Stimulated activated CD8-positive, alpha-beta memory T cell treated with anti-CD3 and anti-CD28 coated beads, Interleukin-12 subunit alpha, Interleukin-12 subunit beta, amount 100 ng/mL, for 4 hours (primary cell): ENCODE data around the gene NOS1AP.

Experiments
- DNase-seq: peaks from one replicate; pipeline ENCODE4 v3.0.0-alpha.2; 2020; ENCODE audit warnings: low read depth

NOS1AP gene

DNA sequence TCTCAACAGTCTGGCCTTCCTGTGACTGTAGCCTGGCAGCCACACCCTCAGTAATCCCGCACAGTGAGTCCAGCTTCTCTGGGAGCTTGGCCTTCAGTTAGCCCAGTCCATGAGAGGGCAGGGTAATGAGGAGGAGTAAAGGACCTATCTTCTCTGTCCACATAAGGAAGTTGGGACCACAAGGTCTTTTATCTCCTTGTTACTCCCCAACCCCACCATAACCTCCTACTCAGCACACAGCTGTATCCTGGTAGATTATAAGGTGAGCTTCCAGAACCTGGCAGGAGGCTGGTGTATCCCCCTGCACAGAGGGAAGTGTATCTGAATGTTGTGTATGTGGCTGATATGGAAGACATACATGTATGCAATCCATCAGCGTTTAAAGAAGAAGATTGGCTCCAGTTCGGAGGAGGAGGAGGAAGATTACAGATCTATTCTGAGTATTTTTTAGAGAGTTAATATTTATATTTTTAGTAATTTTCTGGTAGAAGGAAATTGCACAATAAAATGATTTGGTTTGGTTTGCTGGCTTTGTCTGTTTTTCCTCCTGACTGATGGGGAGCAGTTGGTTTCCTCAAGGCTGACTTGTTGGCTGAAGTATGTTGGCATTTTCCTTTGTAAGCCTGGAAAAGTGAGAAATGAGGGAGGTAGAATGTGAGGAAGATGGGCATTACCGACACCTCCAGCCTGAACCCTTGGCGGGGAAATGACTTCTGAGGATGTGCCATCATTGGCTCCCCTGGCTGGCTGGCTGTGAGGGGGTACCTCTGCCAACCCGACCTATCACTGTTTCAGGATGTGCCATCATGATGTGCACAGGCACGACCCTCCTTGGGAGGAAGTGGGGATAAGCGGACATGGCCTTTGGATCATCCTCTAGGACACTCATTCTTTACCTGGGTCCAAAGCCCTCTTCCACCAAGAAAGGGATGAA is 317.1 kb downstream of the NOS1AP start:
- no peak for DNase-seq

DNA sequence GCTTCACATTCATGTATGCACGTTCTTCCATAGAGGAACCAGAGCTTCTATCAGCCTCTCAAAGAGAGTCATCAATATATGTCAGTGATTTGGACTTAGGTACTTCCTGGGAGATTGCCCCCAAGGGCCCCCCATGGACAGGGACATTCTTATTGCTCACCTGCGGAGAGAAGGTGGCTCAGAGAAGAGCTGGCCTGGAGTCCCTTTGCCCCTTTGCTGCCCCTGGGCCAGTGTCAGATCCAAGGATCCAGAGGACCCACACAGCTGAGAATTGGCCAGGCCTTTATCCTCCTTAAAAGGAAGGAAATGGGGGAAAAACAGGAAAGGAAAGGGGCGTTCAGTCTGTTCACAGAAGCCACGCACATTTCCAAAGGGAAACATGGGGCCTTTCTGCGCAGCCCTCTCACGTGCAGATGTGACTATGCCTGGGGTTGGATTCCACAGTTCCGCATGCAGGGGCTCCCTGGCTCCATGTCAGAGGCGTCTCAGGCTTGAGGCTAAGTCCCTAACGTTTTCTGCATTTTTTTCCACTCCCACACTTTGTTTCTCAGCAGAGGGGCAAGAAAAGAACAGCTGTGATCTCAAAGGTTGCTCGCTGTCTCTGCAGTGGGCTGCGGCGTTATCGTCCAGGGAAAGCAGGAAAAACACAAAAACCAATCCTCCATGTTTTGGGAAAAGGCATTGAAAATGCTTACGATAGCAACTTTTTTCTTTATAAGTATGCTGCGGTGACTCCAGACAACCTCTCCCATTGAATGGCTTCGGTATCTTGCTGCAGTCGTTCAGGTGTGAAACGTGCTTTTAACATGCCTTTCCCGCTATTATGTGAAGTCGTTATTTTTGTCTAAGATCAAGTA is 318.0 kb downstream of the NOS1AP start:
- DNase-seq = no peak

DNA sequence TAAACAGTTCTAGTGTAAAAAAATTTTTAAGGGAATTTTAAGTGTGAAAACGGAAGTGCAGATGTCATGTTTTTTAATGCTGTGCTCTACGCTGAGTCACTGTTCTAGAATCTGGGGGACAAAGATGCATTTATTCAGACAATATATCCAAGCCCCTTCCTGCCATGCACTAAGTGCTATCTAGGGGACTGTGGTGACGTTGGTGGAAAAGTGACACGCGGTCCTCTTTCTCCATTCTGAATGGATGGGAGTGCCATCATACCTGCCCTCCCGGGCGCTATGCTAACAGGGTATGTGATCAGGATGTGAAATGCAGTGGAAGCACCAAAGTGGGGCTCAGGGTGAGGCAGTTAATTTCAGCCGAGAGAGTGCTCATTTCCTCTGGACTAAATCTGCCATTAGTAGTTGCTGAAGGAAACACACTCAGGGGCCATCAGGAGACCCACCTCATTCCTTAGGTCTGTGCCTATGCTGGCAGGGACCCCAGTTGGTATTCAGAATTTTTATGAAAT is 318.6 kb downstream of the NOS1AP start:
- DNase-seq = no peak

DNA sequence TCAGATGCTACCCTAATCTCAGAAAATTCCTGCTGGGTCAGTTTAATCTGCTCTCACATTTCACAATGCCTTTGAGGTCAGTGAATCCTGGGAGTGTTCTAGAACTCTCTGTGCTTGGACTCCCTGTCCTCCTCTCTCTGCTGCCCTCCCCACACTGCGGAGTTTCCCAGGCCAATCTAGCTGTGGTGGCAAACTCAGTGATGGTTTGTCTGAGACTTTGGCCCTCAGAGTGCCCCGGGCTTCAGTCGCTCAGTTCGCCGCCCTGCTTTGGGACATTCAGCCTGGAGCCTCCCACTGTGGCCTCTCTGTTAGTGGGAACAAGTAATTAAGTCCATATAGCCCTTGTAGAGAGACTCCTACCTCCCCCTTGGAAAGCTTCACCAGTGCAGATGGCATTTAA is 319.1 kb downstream of the NOS1AP start:
- DNase-seq = no peak

DNA sequence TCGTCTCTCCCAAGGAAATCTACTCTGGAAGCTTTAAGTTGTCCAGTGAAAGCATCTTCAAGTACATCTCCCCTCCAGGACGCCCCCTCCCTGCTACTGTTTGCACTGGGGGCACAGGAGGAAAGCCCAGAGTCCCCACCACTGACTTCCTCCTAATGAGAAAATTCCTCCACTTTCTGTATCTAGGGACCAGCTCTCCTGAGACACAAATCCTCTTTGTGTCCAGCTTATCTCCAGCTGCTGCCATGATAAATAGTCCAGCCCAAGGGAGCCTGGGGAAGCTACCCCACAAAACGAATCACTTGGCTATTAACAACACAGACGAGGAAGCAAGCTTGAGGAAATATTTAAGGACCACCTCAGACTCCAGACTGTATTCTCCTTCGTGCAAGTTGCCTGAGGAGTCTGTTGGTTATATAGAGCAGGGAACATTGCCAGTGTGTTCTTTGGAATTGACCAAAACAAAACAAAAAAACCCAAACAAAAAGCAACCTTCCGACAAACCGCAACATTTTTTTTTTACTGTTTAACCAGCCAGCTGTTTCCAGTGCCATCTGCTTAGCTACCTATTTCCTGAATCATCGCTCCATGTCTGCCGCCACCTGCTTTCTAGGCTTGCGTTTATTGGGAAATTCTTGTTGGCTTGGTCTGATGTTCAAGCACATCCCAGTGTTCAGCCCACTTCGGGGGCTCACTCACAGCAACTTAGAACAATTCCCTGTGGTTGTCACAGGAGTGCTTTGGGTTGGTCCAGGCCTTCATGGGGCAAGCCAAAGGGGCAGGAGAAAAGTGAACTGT is 319.7 kb downstream of the NOS1AP start:
- no peak for DNase-seq

DNA sequence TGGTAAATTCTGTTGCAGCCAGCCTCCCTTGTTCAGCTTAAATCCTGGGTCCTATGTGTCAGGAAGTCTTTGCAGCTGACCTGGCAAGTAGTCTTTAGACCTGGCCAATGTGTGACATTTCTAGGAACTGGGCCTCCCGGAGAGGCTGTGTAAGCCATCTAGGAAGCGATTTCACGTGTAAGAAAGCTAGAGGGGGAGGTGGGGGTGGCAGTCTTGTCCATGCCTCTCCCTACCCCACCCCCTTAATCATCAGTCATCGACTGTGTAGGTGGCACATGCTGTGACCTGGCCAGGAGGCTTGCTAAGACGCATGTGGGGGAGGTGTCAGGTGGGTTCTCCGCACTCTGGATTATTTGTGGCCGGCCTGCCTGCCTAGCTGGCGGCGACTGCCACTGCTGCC is 320.5 kb downstream of the NOS1AP start:
- DNase-seq = no peak

DNA sequence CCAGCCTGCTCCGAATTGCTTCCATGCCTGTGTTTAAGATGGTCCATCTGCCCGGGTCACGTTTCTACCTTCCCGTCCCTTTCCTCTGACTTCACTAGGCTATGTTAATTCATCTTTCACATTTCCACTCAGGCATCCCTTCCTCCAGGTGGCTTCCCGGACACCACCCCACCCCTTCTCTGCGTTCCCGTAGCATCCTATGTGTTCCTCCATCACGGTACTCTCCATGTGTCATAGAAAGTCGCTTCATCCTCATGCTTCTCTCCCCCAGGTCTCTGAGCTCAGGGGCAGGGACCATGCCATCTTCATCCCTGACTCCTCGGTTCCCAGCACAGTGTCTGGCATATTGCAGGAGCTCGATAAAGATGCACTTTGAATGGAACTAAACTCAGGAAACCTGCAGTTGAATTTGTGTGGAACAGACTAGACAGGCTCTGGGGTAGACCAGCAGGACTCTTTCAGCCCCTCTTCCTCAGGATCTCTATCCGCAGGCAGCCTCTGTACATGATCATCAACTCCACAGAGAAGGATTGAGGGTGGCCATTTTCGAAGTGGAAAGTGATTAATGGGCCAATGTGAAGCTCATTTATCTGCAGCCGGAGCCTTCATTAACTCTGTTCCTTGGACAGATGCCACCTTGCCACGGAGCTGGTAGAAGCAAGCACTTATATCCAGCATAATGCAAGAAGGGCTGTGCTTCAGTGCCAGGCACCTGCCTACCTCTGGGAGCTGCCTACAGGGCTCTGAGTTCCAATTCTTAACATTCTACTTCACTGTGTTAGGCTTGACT is 321.1 kb downstream of the NOS1AP start:
- no peak for DNase-seq

DNA sequence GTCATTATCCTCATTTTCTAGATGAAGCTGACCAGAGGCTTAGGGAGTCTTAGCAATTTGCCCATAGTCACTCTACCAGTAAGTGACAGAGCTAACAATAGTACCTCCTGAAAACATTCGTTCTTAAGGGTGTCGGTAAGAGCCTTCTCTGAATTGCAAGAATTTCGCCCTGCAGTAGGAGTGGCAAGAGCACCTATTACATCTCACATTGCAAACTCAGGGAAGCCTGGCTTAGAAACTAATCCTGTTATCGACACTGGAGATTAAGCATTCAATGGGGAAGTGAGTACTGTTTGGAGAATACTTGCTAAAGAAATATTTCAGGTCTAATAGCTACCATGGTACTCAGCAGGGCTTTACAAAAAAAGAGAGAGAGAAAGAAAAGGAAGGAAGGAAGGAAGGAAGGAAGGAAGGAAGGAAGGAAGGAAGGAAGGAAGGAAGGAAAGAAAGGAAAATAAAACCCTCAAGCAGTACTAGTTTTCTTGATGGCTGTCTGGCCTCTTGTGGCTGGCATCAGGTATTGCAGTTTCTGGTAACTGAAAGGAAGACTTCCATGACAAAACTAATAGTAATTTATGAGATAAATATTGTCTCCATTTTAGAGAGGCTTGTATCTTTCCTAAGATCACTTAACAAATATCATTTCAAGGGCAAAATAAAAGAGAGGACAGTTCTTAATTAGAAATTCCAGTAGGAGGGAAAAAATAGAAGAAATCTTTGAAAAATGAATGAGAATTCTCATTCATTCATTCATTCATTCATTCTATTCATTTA is 322.5 kb downstream of the NOS1AP start:
- no peak for DNase-seq

DNA sequence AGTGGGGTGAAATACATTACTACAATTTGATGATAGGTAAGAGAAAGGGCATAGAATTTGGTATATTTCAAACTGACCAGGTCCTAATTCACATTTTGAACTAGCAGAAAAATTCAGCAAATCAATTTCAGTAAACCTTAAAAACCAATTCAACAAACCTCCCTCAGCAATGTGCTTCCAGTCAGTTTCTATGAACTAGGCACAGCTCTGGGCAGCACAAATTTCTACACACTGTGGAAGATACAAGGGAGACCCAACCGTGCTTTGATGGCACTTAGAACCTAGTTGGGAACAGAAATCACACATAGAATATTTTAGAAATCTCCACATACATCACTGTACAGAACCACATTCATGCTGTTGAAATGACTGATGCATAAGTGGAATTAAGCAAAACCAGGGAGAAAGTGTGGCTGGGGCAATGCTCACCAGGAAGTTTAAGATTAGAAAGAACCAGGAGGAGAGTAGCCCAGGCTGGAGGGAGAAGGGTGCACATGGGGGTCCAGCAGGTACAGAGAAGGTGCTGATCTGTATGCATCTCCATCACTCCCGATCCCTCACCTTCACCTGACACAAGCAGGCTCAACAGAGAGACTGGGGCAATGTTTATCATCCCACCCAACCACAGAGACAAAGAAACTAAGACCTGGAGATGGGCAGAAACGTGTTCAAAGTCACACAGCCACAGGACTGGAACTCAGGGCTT is 326.9 kb downstream of the NOS1AP start:
- no peak for DNase-seq

DNA sequence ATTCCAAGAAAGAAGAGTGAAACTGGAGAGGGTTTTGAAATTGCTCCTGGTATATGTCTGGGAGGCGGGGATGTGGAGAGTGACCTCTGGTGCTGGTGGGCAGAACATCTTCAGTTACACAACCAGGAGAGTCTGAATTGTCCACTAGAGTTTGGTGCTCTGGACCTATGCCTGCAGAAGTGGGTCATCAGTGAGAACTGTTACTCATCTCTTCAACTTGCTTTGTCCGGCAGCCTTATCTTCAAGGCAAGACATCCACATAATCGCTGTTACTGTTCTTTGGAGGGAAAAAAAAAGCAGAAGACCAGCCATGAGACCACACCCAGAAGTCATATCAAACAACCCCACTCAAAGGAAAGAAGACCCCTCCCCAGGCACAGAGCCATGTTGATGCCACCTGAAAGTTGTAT is 327.6 kb downstream of the NOS1AP start:
- no peak for DNase-seq

DNA sequence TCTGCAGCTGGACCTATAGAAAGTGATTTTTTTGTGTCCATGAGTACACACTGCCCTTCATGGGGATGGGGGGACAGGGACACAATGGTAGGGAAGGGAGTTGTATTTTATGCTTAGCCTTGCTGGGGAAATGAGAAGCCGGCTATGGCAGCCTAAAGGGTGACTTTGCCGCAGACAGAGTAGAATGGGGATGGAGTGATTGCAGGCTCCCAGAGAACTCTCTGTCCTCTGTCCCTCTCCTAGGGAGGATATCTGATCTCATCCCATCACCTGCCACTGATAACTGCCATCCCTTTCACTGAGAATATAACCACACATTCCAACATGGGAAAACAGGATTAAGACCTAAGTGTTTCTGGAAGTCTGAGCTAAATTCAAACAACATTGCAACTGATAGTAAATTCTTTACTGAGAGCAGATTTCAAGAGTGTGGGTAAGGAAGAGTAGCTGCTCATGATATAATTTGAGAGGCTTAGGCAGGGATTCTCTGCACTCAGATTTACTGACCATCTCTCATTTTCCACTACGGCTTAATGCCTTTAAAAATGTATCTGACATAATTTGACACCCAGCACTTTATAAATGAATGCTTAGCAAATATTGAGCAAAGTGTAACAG is 328.6 kb downstream of the NOS1AP start:
- DNase-seq = no peak

DNA sequence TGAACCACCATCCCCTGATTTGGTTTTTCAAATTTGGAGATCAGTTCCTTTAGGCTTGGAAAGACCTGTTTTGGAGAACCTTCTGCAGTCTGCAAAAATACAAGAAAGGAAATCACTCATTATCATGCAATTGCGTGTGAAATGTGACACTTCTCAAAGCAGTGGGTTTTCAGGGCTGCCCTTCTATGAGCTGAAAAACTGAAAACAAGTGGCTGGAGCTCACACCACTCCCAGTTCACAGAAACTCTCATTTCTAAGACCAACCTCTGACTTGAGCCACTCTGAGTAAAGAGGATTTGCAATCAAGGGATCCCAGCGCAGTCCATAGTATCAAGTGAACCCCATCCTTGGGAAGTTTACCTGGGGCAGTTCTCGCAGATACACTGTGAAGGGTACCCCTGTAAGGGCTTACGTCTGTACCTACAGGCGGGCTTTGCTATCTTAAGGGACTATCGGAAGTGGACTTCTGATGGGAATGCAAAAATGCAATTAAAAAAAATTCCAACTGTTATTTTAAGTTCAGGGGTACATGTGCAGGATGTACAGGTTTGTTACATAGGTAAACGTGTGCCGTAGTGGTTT is 329.6 kb downstream of the NOS1AP start:
- DNase-seq = no peak

DNA sequence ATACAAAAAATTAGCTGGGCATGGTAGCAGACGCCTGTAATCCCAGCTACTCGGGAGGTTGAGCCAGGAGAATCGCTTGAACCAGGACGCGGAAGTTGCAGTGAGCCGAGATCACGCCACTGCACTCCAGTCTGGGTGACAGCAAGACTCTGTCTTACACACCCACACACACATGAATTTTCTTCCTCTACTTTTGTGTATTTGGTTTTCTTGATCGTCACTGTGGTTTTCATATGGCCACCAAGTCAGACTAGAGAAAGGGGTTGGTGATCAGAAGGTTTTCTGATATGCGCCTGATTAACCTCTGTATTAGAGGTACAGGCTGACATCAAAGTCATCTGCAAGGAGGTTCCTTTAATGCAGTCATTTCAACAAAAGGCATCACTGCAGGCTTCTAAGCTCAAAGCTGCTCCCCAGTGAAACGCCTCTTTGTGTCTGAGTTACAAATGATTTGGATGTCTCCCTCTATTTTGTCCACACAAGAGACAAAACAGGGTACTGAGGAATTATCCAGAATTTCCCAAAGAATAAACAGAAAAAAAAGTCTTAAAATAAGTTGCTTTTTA is 331.4 kb downstream of the NOS1AP start:
- no peak for DNase-seq

DNA sequence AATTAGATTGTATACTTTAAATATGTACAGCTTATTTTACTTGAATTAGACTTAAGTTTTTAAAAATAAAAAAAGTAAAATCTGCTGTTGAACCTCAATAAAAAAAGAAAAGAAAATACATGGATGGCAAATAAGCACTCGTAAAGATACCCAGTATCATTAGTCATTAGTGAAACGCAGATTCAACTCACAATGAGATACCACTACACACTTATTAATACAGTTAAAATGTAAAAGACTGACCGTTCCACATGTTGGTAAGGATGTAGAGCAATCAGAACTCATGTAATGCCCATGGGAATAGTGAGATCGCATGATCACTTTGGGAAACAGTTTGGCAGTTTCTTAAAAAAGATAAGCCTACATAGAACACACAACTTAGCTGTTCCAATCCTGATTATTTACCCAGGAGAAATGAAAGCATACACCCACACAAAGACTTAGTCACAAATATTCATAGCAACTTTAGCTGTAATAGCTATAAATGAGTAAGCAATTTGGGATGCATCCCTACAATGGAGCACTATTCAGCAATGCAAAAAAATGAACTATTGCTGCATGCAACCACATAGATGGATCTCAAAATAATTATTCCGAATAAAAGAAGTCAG is 335.2 kb downstream of the NOS1AP start:
- DNase-seq = no peak

DNA sequence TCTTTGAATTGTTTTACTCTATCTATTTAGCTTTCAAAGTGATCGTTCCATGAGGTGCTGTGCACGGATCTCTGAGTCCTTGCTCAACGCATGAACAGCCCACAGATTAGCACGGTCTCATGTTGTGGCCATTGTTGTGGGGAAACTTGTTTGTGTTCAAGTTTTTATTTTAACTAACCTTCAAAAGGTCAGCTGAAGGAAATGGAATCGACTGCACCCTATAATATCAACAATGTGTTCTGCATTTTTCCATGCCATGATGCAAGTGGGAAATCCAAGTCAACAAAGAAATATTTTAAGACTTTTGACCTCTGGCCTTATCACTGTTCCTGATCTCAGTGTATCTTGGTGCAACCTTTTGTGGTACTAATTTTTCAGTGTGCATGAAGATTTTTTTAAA is 336.3 kb downstream of the NOS1AP start:
- no peak for DNase-seq

DNA sequence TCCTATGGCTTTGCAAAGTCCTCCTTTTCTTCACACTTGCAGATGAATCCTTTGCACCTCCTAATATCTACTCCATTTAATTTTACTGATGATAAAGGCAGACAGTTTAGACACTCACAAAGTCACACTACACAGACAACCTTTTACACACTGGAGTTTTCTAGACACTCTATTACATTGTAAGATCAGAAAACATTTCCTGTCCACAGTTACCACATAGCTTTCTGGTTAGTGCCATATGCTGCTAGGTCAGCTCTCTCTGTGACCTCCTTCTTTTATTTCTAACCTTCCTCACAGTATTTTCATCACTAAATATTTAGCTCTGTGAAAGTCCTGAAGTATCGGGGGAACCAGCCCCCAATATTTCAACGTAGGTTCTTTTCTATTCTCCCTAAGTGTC is 337.3 kb downstream of the NOS1AP start:
- DNase-seq = no peak

DNA sequence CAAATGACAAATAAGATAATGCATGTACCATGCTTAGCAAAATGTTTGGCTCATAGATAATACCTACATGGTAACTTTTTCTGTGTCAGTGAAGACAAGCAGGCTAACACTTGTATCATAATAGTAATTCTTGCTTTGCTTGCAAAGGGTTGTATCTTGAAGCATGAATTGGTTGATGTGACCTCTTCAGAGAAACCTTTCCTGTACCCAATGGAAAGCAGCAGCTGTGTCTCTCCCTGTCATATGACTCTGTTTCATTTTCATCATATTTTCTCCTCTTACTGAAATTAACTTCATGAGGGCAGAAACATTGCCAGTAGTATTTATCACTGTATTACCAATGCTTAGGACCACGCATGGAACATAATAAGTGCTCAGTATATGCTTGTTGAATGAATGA is 338.0 kb downstream of the NOS1AP start:
- no peak for DNase-seq

DNA sequence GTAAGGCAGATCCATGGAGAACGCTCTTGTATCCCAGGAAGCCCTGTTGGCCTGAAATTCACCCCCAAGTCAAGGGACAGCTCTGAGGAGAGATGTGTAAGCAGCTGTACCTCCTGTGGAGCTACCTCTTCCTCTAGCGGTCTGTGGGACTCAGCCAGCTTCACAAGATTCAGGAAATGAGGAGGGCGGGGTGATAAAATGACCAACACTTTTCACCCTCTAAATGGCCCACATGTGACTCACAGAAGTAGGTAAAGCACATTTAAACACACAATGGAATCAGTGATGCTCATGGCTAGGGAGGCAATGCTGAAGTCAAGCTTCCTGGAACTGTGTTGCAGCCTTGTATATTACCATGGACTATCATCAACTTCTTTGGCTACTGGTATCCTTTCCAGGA is 342.5 kb downstream of the NOS1AP start, which contains the start of gene SH2D1B:
TSS of gene SH2D1B (minus strand) at position 135 of the 400 bp plus-strand sequence. CDS start at position 15, 120 bp downstream.
- peak; percentile 12 for DNase-seq
